ENCODE data around the gene LHPP.

DNA sequence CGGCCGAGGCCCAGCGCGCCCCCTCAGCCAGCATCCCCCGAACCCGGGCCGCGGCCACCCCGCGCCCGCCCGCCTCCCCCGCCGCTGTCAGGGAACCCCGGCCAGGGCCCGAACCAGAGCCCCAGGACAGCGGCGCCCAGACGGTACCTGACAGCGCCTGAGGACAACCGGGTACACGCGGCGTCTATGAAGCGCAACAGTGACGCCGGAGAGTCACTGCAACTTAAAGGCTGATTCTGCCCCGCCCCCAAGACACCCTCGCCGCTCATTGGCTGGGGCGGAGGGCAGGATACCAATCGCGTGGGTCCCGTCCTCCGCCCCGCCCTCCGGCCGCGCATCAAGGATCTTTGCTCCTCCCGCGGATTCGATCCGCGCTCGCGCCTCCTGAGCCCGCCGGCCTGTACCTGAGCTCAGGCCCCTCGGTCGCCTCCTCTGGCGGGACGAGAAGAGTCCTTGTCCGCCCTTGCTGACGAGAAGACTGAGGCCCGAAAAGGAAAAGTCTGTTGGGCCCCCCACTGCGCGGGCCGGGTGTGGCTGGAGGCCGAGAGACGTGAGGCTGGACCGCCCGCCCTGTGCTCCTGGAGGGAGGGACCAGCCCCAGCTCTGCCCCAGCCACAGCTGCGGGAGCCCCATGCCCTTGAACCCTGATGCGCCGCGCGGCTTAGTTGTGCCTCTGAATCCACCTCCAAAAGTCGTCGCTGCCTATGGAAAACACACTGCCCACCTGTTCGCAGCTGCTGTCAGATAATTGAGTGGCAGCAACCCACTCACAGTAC is 42.7 kb upstream of the LHPP start, which contains the start of gene OAT:
- TF ChIP-seq, protein P1, sequence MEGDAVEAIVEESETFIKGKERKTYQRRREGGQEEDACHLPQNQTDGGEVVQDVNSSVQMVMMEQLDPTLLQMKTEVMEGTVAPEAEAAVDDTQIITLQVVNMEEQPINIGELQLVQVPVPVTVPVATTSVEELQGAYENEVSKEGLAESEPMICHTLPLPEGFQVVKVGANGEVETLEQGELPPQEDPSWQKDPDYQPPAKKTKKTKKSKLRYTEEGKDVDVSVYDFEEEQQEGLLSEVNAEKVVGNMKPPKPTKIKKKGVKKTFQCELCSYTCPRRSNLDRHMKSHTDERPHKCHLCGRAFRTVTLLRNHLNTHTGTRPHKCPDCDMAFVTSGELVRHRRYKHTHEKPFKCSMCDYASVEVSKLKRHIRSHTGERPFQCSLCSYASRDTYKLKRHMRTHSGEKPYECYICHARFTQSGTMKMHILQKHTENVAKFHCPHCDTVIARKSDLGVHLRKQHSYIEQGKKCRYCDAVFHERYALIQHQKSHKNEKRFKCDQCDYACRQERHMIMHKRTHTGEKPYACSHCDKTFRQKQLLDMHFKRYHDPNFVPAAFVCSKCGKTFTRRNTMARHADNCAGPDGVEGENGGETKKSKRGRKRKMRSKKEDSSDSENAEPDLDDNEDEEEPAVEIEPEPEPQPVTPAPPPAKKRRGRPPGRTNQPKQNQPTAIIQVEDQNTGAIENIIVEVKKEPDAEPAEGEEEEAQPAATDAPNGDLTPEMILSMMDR (IDR thresholded peaks at IDR 0.05; ENCODE audit: insufficient read depth, low read length) = no peak
- TF ChIP-seq POLR2AphosphoS5 (IDR thresholded peaks at IDR 0.05; ENCODE audit: low read depth) (no peak), SPI1 (IDR thresholded peaks at IDR 0.05; ENCODE audit: borderline replicate concordance, low read depth) (no peak)
